IMR-90 (cell line): ENCODE measurements around the gene CHCT1.

Experiments
- BHLHE40 ChIP-seq: fragments of 150-350 bp; IDR thresholded peaks from 2 replicates; pipeline ENCODE4 v1.6.1; 2016; ENCODE audit warnings: mild to moderate bottlenecking, low read depth, low read length
- CEBPB ChIP-seq: IDR thresholded peaks from 2 replicates; pipeline ENCODE4 v1.6.1; 2012; ENCODE audit warnings: low read depth, low read length, improper control_type of control experiment
- MAFK ChIP-seq: IDR thresholded peaks from 2 replicates; pipeline ENCODE4 v1.6.1; 2012; ENCODE audit warnings: low read depth, low read length, improper control_type of control experiment
- MXI1 ChIP-seq: IDR thresholded peaks from 2 replicates; pipeline ENCODE4 v1.6.1; 2012; ENCODE audit warnings: low read depth, mild to moderate bottlenecking, low read length, moderate library complexity, borderline replicate concordance
- POLR2A ChIP-seq: IDR thresholded peaks from 2 replicates; pipeline ENCODE4 v1.6.1; 2012; ENCODE audit warnings: mild to moderate bottlenecking, low read depth, low read length
- RCOR1 ChIP-seq: IDR thresholded peaks from 2 replicates; pipeline ENCODE4 v1.6.1; 2012; ENCODE audit warnings: mild to moderate bottlenecking, low read length, improper control_type of control experiment; ENCODE audit not compliant: insufficient replicate concordance
- RFX5 ChIP-seq: IDR thresholded peaks from 2 replicates; pipeline ENCODE4 v1.8.0; 2012; ENCODE audit warnings: low read depth, mild to moderate bottlenecking, low read length, moderate library complexity
- SMC3 ChIP-seq: fragments of 150-350 bp; IDR thresholded peaks from 2 replicates; pipeline ENCODE4 v1.6.1; 2016; ENCODE audit warnings: low read depth, mild to moderate bottlenecking, antibody characterized with exemption, low read length, moderate library complexity
- TF ChIP-seq, protein P1 (sequence below): fragments of 150-350 bp; IDR thresholded peaks from 2 replicates; pipeline ENCODE4 v1.6.1; 2017; ENCODE audit warnings: mild to moderate bottlenecking, antibody characterized with exemption, low read length, low read depth
- TF ChIP-seq, protein P2 (sequence below): conservative IDR thresholded peaks from 2 replicates; pipeline ENCODE4 v1.5.1; 2012; ENCODE audit warnings: mild to moderate bottlenecking, low read depth, low read length, improper control_type of control experiment

DNA sequence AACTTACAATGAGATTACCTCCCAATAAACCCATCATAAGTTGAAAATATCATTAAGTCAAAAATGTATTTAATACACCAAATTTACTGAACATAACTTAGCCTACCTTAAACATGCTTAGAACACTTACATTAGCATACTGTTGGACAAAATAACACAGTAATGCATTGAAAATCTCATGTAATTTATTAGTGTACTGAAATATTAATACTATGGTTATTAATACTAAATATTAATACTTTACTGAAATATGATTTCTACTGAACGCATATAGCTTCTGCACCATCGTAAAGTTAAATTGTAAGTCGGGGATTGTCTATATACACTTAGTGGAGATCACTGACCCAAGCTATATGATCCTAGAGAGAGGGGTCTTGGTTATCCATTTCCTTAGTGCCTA lies 34.6 kb upstream of the CHCT1 start:
- TF ChIP-seq, protein P1, sequence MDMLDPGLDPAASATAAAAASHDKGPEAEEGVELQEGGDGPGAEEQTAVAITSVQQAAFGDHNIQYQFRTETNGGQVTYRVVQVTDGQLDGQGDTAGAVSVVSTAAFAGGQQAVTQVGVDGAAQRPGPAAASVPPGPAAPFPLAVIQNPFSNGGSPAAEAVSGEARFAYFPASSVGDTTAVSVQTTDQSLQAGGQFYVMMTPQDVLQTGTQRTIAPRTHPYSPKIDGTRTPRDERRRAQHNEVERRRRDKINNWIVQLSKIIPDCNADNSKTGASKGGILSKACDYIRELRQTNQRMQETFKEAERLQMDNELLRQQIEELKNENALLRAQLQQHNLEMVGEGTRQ: no peak
- TF ChIP-seq, protein P2, sequence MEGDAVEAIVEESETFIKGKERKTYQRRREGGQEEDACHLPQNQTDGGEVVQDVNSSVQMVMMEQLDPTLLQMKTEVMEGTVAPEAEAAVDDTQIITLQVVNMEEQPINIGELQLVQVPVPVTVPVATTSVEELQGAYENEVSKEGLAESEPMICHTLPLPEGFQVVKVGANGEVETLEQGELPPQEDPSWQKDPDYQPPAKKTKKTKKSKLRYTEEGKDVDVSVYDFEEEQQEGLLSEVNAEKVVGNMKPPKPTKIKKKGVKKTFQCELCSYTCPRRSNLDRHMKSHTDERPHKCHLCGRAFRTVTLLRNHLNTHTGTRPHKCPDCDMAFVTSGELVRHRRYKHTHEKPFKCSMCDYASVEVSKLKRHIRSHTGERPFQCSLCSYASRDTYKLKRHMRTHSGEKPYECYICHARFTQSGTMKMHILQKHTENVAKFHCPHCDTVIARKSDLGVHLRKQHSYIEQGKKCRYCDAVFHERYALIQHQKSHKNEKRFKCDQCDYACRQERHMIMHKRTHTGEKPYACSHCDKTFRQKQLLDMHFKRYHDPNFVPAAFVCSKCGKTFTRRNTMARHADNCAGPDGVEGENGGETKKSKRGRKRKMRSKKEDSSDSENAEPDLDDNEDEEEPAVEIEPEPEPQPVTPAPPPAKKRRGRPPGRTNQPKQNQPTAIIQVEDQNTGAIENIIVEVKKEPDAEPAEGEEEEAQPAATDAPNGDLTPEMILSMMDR: no peak
- TF ChIP-seq MXI1: no peak
- no peak for TF ChIP-seq BHLHE40
- TF ChIP-seq MAFK: no peak
- no peak for TF ChIP-seq POLR2A
- TF ChIP-seq SMC3: no peak
- TF ChIP-seq RFX5: no peak
- TF ChIP-seq CEBPB: no peak
- no peak for TF ChIP-seq RCOR1
